Measurements from ENCODE around the gene KRTAP1-1.

Gene KRTAP1-1

GRCh38 chr17:41013606-41014005 is 27.6 kb downstream of the KRTAP1-1 start:
- no peak overlapping the region for H3K4me3 ChIP-seq (ENCODE audit: low read depth in 1 of 5, low read length in 5 of 5)
- H3K27me3 ChIP-seq (ENCODE audit: control insufficient read depth in 5 of 5, insufficient read depth in 4 of 5, low read length in 5 of 5), result no peaks in the 10 kb centered on the region
- H3K4me1 ChIP-seq (ENCODE audit: control insufficient read depth in 5 of 5, insufficient read depth in 5 of 5, low read length in 5 of 5), result no peaks in the 10 kb centered on the region
- no peaks in the 10 kb centered on the region for H3K9me3 ChIP-seq (ENCODE audit: control insufficient read depth in 5 of 5, low read length in 5 of 5)
- H3K36me3 ChIP-seq (ENCODE audit: control insufficient read depth in 5 of 5, insufficient read depth in 5 of 5, low read length in 5 of 5), result no peaks in the 10 kb centered on the region
- no peak overlapping the region for H3K9ac ChIP-seq (ENCODE audit: low read length in 5 of 5)
- no peak overlapping the region for H3K27ac ChIP-seq (ENCODE audit: low read depth, low read length)

- Histone ChIP-seq H3K4me3 (ENCODE audit: low read depth in 1 of 5, low read length in 5 of 5) (no peak overlapping the region), H3K4me1 (ENCODE audit: control insufficient read depth in 5 of 5, insufficient read depth in 5 of 5, low read length in 5 of 5) (no peaks in the 10 kb centered on the region), H3K27ac (ENCODE audit: low read depth, low read length) (no peak overlapping the region), H3K9ac (ENCODE audit: low read length in 5 of 5) (no peak overlapping the region), H3K27me3 (ENCODE audit: control insufficient read depth in 5 of 5, insufficient read depth in 4 of 5, low read length in 5 of 5) (no peaks in the 10 kb centered on the region), H3K9me3 (ENCODE audit: control insufficient read depth in 5 of 5, low read length in 5 of 5) (no peaks in the 10 kb centered on the region), H3K36me3 (ENCODE audit: control insufficient read depth in 5 of 5, insufficient read depth in 5 of 5, low read length in 5 of 5) (no peaks in the 10 kb centered on the region)
Measured at GRCh38 chr17:41013181-41013580, 28.1 kb downstream of the KRTAP1-1 start.

- Histone ChIP-seq H3K36me3 (ENCODE audit: control insufficient read depth in 5 of 5, insufficient read depth in 5 of 5, low read length in 5 of 5) (no peaks in the 10 kb centered on the region), H3K27me3 (ENCODE audit: control insufficient read depth in 5 of 5, insufficient read depth in 4 of 5, low read length in 5 of 5) (no peaks in the 10 kb centered on the region), H3K9me3 (ENCODE audit: control insufficient read depth in 5 of 5, low read length in 5 of 5) (no peaks in the 10 kb centered on the region), H3K9ac (ENCODE audit: low read length in 5 of 5) (no peak overlapping the region), H3K27ac (ENCODE audit: low read depth, low read length) (no peak overlapping the region), H3K4me3 (ENCODE audit: low read depth in 1 of 5, low read length in 5 of 5) (no peak overlapping the region), H3K4me1 (ENCODE audit: control insufficient read depth in 5 of 5, insufficient read depth in 5 of 5, low read length in 5 of 5) (no peaks in the 10 kb centered on the region)
Measured at GRCh38 chr17:41012326-41013120, 28.7 kb downstream of the KRTAP1-1 start.

GRCh38 chr17:41010441-41010840 is 30.8 kb downstream of the KRTAP1-1 start:
- Histone ChIP-seq H3K4me1 (ENCODE audit: control insufficient read depth in 5 of 5, insufficient read depth in 5 of 5, low read length in 5 of 5) (no peaks in the 10 kb centered on the region), H3K27ac (ENCODE audit: low read depth, low read length) (no peak overlapping the region), H3K9ac (ENCODE audit: low read length in 5 of 5) (no peak overlapping the region), H3K27me3 (ENCODE audit: control insufficient read depth in 5 of 5, insufficient read depth in 4 of 5, low read length in 5 of 5) (no peaks in the 10 kb centered on the region), H3K4me3 (ENCODE audit: low read depth in 1 of 5, low read length in 5 of 5) (no peak overlapping the region), H3K9me3 (ENCODE audit: control insufficient read depth in 5 of 5, low read length in 5 of 5) (no peaks in the 10 kb centered on the region), H3K36me3 (ENCODE audit: control insufficient read depth in 5 of 5, insufficient read depth in 5 of 5, low read length in 5 of 5) (no peaks in the 10 kb centered on the region)

- no peaks in the 10 kb centered on the region for H3K4me1 ChIP-seq (ENCODE audit: control insufficient read depth in 5 of 5, insufficient read depth in 5 of 5, low read length in 5 of 5)
- no peaks in the 10 kb centered on the region for H3K9me3 ChIP-seq (ENCODE audit: control insufficient read depth in 5 of 5, low read length in 5 of 5)
- H3K9ac ChIP-seq (ENCODE audit: low read length in 5 of 5), result no peak overlapping the region
- H3K27ac ChIP-seq (ENCODE audit: low read depth, low read length), result no peak overlapping the region
- H3K36me3 ChIP-seq (ENCODE audit: control insufficient read depth in 5 of 5, insufficient read depth in 5 of 5, low read length in 5 of 5), result no peaks in the 10 kb centered on the region
- no peaks in the 10 kb centered on the region for H3K27me3 ChIP-seq (ENCODE audit: control insufficient read depth in 5 of 5, insufficient read depth in 4 of 5, low read length in 5 of 5)
- no peak overlapping the region for H3K4me3 ChIP-seq (ENCODE audit: low read depth in 1 of 5, low read length in 5 of 5)
Measured at GRCh38 chr17:41009936-41010335, 31.3 kb downstream of the KRTAP1-1 start.

- Histone ChIP-seq H3K4me3 (ENCODE audit: low read depth in 1 of 5, low read length in 5 of 5) (no peak overlapping the region), H3K9ac (ENCODE audit: low read length in 5 of 5) (no peak overlapping the region), H3K27ac (ENCODE audit: low read depth, low read length) (no peak overlapping the region), H3K27me3 (ENCODE audit: control insufficient read depth in 5 of 5, insufficient read depth in 4 of 5, low read length in 5 of 5) (peaks cover 0 to 2% (median 0%) of the 10 kb centered on the region in 5 donors), H3K36me3 (ENCODE audit: control insufficient read depth in 5 of 5, insufficient read depth in 5 of 5, low read length in 5 of 5) (no peaks in the 10 kb centered on the region), H3K9me3 (ENCODE audit: control insufficient read depth in 5 of 5, low read length in 5 of 5) (no peaks in the 10 kb centered on the region), H3K4me1 (ENCODE audit: control insufficient read depth in 5 of 5, insufficient read depth in 5 of 5, low read length in 5 of 5) (no peaks in the 10 kb centered on the region)
Measured at GRCh38 chr17:41009301-41009760, 31.9 kb downstream of the KRTAP1-1 start.

- no peak within 1 kb of the TSS for H3K27ac ChIP-seq (ENCODE audit: low read depth, low read length)
- no peaks in the 10 kb centered on the region for H3K9me3 ChIP-seq (ENCODE audit: control insufficient read depth in 5 of 5, low read length in 5 of 5)
- no peaks in the 10 kb centered on the region for H3K4me1 ChIP-seq (ENCODE audit: control insufficient read depth in 5 of 5, insufficient read depth in 5 of 5, low read length in 5 of 5)
- no peak within 1 kb of the TSS for H3K4me3 ChIP-seq (ENCODE audit: low read depth in 1 of 5, low read length in 5 of 5)
- no peak within 1 kb of the TSS for H3K9ac ChIP-seq (ENCODE audit: low read length in 5 of 5)
- peaks cover 0 to 3% (median 0%) of the 10 kb centered on the region in 5 donors for H3K27me3 ChIP-seq (ENCODE audit: control insufficient read depth in 5 of 5, insufficient read depth in 4 of 5, low read length in 5 of 5)
- no peaks in the 10 kb centered on the region for H3K36me3 ChIP-seq (ENCODE audit: control insufficient read depth in 5 of 5, insufficient read depth in 5 of 5, low read length in 5 of 5)
Measured at GRCh38 chr17:41008811-41009210, 32.4 kb downstream of the KRTAP1-1 start, which contains the start of gene KRTAP3-1. Gene KRTAP3-1 (minus strand): TSS chr17:41009128. CDS start chr17:41009074, 54 bp downstream.

- no peaks in the 10 kb centered on the region for H3K9me3 ChIP-seq (ENCODE audit: control insufficient read depth in 5 of 5, low read length in 5 of 5)
- no peaks in the 10 kb centered on the region for H3K36me3 ChIP-seq (ENCODE audit: control insufficient read depth in 5 of 5, insufficient read depth in 5 of 5, low read length in 5 of 5)
- H3K27ac ChIP-seq (ENCODE audit: low read depth, low read length), result no peak overlapping the region
- peaks cover 0 to 3% (median 0%) of the 10 kb centered on the region in 5 donors for H3K27me3 ChIP-seq (ENCODE audit: control insufficient read depth in 5 of 5, insufficient read depth in 4 of 5, low read length in 5 of 5)
- no peaks in the 10 kb centered on the region for H3K4me1 ChIP-seq (ENCODE audit: control insufficient read depth in 5 of 5, insufficient read depth in 5 of 5, low read length in 5 of 5)
- H3K4me3 ChIP-seq (ENCODE audit: low read depth in 1 of 5, low read length in 5 of 5), result no peak overlapping the region
- H3K9ac ChIP-seq (ENCODE audit: low read length in 5 of 5), result no peak overlapping the region
Measured at GRCh38 chr17:41004397-41004796, 36.9 kb downstream of the KRTAP1-1 start.

- Histone ChIP-seq H3K4me3 (ENCODE audit: low read depth in 1 of 5, low read length in 5 of 5) (no peak overlapping the region), H3K9me3 (ENCODE audit: control insufficient read depth in 5 of 5, low read length in 5 of 5) (no peaks in the 10 kb centered on the region)
Measured at GRCh38 chr17:41003926-41004325, 37.3 kb downstream of the KRTAP1-1 start.

GRCh38 chr17:41002814-41003213 is 38.4 kb downstream of the KRTAP1-1 start:
- H3K4me3 ChIP-seq (ENCODE audit: low read depth in 1 of 5, low read length in 5 of 5), result no peak overlapping the region
- H3K9ac ChIP-seq (ENCODE audit: low read length in 5 of 5), result no peak overlapping the region
- no peak overlapping the region for H3K27ac ChIP-seq (ENCODE audit: low read depth, low read length)
- H3K27me3 ChIP-seq (ENCODE audit: control insufficient read depth in 5 of 5, insufficient read depth in 4 of 5, low read length in 5 of 5), result peaks cover 0 to 3% (median 0%) of the 10 kb centered on the region in 5 donors
- H3K4me1 ChIP-seq (ENCODE audit: control insufficient read depth in 5 of 5, insufficient read depth in 5 of 5, low read length in 5 of 5), result no peaks in the 10 kb centered on the region
- no peaks in the 10 kb centered on the region for H3K9me3 ChIP-seq (ENCODE audit: control insufficient read depth in 5 of 5, low read length in 5 of 5)
- no peaks in the 10 kb centered on the region for H3K36me3 ChIP-seq (ENCODE audit: control insufficient read depth in 5 of 5, insufficient read depth in 5 of 5, low read length in 5 of 5)

More at GRCh38 chr17:41003926-41004325, 37.3 kb downstream of the KRTAP1-1 start:
- peaks cover 0 to 3% (median 0%) of the 10 kb centered on the region in 5 donors for H3K27me3 ChIP-seq (ENCODE audit: control insufficient read depth in 5 of 5, insufficient read depth in 4 of 5, low read length in 5 of 5)
- no peak overlapping the region for H3K9ac ChIP-seq (ENCODE audit: low read length in 5 of 5)
- H3K4me1 ChIP-seq (ENCODE audit: control insufficient read depth in 5 of 5, insufficient read depth in 5 of 5, low read length in 5 of 5), result no peaks in the 10 kb centered on the region
- H3K27ac ChIP-seq (ENCODE audit: low read depth, low read length), result no peak overlapping the region
- H3K36me3 ChIP-seq (ENCODE audit: control insufficient read depth in 5 of 5, insufficient read depth in 5 of 5, low read length in 5 of 5), result no peaks in the 10 kb centered on the region

All from subcutaneous abdominal adipose tissue (tissue), 5 donors.